Fibroblast of mammary gland (primary cell): ENCODE results near the gene SAP30.

Source experiments
- DNase-seq: peaks from one replicate; pipeline ENCODE4 v3.0.0-alpha.2; 2010; ENCODE audit warnings: low read depth
- H3K4me3 ChIP-seq: 2 replicates; pipeline ENCODE4 v1.5.1; 2011; ENCODE audit warnings: low read depth, mild to moderate bottlenecking, low read length, moderate library complexity; ENCODE audit not compliant: control insufficient read depth
- CTCF ChIP-seq: conservative IDR thresholded peaks from 2 replicates; pipeline ENCODE4 v1.5.1; 2011; ENCODE audit warnings: low read depth, low read length, inconsistent platforms; ENCODE audit not compliant: control insufficient read depth, insufficient read depth

The SAP30 gene

DNA sequence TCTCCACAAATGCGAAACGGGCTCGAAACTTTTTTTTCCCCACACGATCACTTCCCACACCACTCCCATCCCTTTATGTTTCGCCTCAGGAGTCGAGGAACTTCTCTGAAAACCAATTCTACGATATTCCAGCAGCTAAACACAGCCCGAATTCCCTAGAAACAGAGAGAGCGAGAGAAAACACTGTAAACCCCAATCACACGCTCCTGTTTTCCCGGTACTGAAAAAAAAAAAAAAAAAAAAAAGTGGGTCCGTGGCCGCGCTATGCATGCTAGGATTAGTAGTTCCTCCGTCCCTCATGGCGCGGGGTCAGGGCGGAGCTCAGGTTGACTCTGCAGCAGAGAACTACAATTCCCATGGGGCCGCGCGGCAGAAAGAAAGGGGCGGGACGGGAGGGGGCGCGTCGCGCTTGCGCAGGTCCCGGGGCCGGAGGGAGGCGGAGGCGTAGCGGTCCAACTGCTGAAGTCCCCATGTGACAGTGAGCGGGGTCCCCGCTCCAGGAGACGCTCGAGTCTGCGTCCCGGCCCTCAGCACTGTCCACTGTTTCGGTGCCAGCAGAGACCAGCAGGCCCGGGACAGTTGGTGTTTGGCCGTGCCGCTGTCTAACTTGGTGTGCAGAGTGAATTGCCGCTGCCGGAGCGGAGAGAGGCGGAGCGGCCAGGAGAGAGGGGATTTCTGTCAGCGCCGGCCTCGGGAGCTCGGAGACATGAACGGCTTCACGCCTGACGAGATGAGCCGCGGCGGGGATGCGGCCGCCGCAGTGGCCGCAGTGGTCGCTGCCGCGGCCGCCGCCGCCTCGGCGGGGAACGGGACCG is at the start of gene SAP30:
Gene SAP30 (plus strand): TSS at position 478 of the 815 bp plus-strand sequence. CDS start 229 bp downstream, at position 707.
- TF ChIP-seq CTCF, result no peak
- peak; percentile 97 for DNase-seq
- peak within 1 kb of the TSS; percentile 74 for H3K4me3 ChIP-seq

GRCh38 chr4:173325007-173325736 is 45.6 kb upstream of the SAP30 start:
- DNase-seq, result no peak
- TF ChIP-seq CTCF, result no peak
- H3K4me3 ChIP-seq, result no peak overlapping the region

DNA sequence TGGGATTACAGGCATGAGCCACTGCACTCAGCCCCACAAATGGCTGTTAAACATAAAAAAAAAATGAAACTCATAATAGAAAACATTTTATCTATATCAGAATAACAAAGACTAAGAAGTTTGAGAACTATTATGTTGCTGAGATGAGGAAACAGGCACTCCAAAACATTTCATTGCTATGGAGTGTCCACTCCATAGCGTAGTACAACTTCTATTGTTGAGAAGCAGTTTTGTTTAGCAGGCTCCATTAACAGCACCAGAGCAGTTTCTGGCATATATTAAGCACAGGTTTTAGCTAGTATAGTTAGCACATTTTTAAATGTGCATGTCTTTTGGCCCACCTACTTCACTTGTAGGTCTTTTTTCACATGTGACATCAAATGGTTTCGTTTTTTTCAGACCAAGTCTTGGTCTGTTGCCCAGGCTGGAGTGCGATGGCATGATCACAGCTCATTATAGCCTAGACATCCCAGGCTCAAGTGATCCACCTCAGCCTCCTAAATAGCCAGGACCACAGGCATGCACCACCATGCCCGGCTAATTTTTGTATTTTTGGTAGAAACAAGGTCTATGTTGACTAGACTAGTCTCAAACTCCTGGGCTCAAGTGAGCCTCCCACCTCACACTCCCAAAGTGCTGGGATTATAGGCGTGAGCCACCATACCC is 42.4 kb upstream of the SAP30 start:
- H3K4me3 ChIP-seq, result no peak overlapping the region
- no peak for TF ChIP-seq CTCF
- no peak for DNase-seq

GRCh38 chr4:173330590-173330989 is 40.2 kb upstream of the SAP30 start:
- no peak for DNase-seq
- no peak overlapping the region for H3K4me3 ChIP-seq
- no peak for TF ChIP-seq CTCF

DNA sequence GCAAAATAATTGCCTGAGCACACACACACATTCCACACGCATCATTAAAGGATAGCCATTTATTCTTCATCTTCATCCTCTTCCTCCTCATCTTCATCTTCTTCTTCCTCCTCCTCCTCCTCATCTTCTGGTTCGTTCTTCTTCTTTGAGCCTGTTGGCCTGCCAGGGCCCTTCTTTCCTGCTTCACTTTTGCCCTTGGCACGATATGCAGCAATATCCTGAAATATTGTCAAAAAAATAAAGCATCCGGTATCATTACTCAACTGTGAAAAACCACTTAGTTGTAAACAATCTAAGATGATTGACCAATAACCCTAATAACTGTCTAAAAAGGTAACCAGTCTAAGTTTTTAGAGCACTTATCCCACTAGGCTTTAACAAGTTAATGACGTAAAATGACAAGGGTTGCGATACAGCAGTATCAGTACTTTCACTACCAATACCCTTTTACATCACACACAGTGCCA is 38.7 kb upstream of the SAP30 start:
- H3K4me3 ChIP-seq, result peak overlapping the region; percentile 99
- peak; percentile 20 for DNase-seq
- no peak for TF ChIP-seq CTCF

DNA sequence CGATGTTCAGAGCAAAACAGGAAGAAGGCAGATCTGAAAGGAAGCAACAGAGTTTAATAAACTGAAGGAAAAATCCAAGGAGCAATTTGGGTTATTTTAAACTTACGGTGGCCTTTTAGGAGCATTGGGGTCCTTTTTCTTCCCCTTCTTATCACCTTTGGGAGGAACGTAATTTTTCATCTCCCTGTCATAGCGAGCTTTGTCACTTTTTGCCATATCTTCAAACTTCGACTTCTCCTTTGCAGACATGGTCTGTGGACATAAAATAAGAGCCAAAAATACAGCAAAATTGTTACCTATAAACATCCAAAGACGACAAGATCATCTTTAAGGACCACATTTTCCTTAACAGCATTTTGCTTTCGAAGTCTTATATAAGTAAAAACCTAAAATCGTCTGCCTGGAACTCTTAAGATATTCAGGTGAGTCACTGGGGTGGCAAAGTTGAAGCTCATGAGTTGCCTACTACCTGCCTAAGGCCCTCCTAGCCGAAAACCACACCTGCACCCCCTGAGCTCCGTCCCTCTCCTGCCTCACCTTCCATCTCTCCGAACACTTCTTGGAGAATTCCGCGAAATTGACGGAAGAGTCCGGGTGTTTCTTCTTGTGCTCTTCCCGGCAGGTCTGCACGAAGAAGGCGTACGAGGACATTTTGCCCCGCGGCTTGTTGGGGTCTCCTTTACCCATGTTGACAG is 37.6 kb upstream of the SAP30 start:
- peak overlapping the region; percentile 99 for H3K4me3 ChIP-seq
- no peak for TF ChIP-seq CTCF
- peak; percentile 17 for DNase-seq
